ENCODE results near the gene CCNE1.

Gene CCNE1

GRCh38 chr19:29777781-29778309 is 33.9 kb upstream of the CCNE1 start:
- no peak for DNase-seq (ENCODE audit: extremely low spot score)
- POLR2A ChIA-PET = no interaction called here
- no peak for TF ChIP-seq CTCF (IDR thresholded peaks at IDR 0.05; ENCODE audit: control extremely low read depth, extremely low read depth, low read depth, missing control alignments)
- CTCF ChIA-PET = interaction anchor here (1.2 to 3.8 kb wide), 5 partner anchors 9 to 95 kb away, joined by 3 to 21 read pairs (median 6); no protein-coding TSS in a partner anchor

GRCh38 chr19:29779921-29780320 is 31.9 kb upstream of the CCNE1 start:
- ChIA-PET POLR2A (no interaction called here), CTCF (interaction anchor here (3.8 kb wide), 1 partner anchor 19 kb away, joined by 21 read pairs; no protein-coding TSS in a partner anchor)
- no peak for DNase-seq (ENCODE audit: extremely low spot score)
- TF ChIP-seq CTCF (IDR thresholded peaks at IDR 0.05; ENCODE audit: control extremely low read depth, extremely low read depth, low read depth, missing control alignments) = no peak

- CTCF ChIA-PET = no interaction called here
- DNase-seq (ENCODE audit: extremely low spot score) = no peak
- POLR2A ChIA-PET = no interaction called here
- TF ChIP-seq CTCF (IDR thresholded peaks at IDR 0.05; ENCODE audit: control extremely low read depth, extremely low read depth, low read depth, missing control alignments) = no peak
These were observed 30.2 kb upstream of the CCNE1 start for GRCh38 chr19:29781386-29782259.

- ChIA-PET CTCF (interaction anchor here (1.8 kb wide), 1 partner anchor 9 kb away, joined by 5 read pairs; no protein-coding TSS in a partner anchor), POLR2A (no interaction called here)
- TF ChIP-seq CTCF (IDR thresholded peaks at IDR 0.05; ENCODE audit: control extremely low read depth, extremely low read depth, low read depth, missing control alignments) = no peak
- DNase-seq (ENCODE audit: extremely low spot score) = no peak
These were observed 29.6 kb upstream of the CCNE1 start for GRCh38 chr19:29782260-29782580.

DNA sequence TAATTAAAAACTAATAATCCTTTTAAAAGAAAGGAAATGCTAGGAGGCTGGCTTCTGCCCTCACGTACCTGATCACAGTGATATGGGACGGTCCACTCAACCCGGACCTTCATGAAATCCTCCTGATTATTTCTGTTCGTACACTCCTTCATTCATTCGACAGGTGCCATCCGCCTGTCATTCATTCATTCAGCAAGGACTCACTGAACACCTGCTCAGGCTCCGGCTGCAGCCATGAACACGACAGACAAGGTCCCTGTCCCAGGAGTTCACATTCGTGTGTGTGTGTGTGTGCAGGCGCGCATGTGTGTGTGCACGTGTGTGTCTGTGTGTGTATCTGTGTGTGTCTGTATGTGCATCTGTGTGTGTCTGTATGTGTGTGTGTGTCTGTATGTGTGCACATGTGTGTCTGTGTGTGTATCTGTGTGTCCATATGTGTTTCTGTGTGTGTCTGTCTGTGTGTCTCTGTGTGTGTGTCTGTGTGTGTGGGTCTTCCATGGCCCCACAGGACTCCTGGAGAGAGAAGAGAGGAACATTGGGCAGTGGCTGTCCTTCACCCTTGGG is 28.1 kb upstream of the CCNE1 start:
- TF ChIP-seq CTCF (IDR thresholded peaks at IDR 0.05; ENCODE audit: control extremely low read depth, extremely low read depth, low read depth, missing control alignments) = no peak
- DNase-seq (ENCODE audit: extremely low spot score) = no peak
- POLR2A ChIA-PET = no interaction called here
- CTCF ChIA-PET = interaction anchor here (1.2 to 1.8 kb wide), 3 partner anchors 11 to 160 kb away, joined by 3 to 5 read pairs (median 3); no protein-coding TSS in a partner anchor

DNA sequence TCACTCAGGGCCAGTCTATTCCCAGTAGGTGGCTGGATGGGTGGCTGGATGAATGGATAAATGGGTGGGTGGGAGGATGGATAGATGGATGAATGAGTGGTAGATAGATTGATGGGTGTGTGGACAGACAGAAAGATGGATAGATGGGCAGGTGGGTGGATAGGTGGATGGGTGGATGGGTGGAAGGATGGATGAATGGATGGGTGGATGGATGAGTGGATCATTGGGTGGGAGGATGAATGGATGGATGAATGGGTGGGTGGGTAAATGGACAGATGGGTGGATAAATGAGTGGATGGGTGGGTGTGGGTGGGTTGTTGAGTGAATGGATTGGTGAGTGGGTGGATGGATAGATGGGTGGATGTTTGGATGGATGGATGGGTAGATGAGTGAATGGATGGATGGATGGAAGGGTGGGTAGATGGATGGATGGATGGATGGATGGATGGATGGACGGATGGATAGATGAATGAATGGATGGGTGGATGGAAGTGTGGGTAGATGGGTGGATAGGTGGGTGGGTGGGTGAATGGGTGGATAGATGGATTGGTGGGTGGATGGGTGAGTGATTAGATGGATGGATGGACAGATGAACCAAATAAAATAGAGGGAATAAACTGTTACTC is 27.1 kb upstream of the CCNE1 start:
- TF ChIP-seq CTCF (IDR thresholded peaks at IDR 0.05; ENCODE audit: control extremely low read depth, extremely low read depth, low read depth, missing control alignments) = no peak
- DNase-seq (ENCODE audit: extremely low spot score) = no peak
- POLR2A ChIA-PET = no interaction called here
- CTCF ChIA-PET = interaction anchor here (1.1 to 1.5 kb wide), 5 partner anchors 73 to 159 kb away, joined by 3 to 5 read pairs (median 3); no protein-coding TSS in a partner anchor

Measured in GM10248 (cell line).